GM21515 (cell line): ENCODE measurements around the gene SYN1.
A peak's percentile ranks its signal among the peaks of the same experiment; 100 is the strongest.

Experiments
- ATAC-seq: cut with Tn5 transposase; IDR thresholded peaks from one replicate; pipeline ENCODE4 v1.9.1; 2021; ENCODE audit not compliant: unreplicated experiment

The SYN1 gene

GRCh38 chrX:47574076-47574546, 45.5 kb downstream of the SYN1 start:
- no peak for ATAC-seq

- ATAC-seq: no peak
Observed at GRCh38 chrX:47573341-47574075, 46.1 kb downstream of the SYN1 start.

DNA sequence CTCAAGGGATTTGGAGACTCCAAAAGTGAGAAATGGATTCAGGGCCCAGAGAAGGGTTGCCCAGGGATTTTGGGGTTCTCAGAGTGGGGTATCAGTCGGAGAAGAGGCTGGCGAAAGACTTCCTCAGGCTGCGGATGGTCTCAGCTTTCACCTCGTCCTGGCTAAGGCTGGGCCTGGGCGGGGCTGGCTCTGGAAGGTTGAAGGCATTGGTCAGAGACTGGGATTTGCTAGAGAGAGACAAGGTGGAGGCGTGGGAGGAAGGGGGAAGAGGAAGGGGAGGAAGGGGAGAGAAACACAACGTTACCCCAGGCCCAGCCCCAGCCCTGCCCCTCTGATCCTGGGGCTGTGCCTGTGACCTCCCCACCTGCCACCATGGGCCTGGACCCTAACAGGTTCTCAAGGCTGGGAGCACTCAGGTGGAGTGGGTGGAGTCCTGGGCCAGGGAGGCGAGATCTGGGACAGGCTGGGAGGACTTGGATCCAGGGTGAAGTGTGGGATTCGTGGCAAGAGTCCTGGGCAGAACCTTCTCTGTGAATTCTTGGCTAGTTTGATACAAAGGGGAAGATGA, 46.8 kb downstream of the SYN1 start:
- no peak for ATAC-seq

DNA sequence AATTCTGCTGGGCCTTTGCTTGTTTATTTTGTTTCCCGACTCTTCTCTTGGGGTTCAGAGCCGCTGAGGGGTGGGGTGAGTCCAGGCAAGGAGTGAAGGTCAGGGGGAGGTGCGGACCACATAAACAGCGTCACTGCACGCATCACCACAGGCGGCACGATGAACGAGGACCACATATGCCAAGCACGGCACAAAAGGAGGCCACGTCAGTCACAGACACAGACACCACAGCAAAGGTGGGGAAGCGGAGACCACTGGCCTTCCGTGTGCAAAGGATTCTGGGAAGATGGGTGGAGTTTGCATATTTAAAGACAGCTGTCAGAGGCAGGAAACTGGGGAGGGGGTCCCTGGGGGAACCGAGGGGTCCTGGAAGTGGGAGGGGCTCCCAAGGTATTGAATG, 47.8 kb downstream of the SYN1 start:
- ATAC-seq: no peak

DNA sequence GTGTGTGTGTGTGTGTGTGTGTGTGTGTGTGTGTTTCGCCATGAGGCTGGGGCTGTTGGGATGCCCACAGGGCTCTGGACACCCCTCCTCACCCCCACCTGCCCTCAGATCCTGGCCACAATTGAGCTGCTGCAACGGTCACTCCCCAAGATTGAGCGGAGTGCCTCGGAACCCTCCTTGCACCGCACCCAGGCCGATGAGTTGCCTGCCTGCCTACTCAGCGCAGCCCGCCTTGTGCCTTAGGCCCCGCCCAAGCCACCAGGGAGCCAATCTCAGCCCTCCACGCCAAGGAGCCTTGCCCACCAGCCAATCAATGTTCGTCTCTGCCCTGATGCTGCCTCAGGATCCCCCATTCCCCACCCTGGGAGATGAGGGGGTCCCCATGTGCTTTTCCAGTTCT, 48.4 kb downstream of the SYN1 start:
- no peak for ATAC-seq

DNA sequence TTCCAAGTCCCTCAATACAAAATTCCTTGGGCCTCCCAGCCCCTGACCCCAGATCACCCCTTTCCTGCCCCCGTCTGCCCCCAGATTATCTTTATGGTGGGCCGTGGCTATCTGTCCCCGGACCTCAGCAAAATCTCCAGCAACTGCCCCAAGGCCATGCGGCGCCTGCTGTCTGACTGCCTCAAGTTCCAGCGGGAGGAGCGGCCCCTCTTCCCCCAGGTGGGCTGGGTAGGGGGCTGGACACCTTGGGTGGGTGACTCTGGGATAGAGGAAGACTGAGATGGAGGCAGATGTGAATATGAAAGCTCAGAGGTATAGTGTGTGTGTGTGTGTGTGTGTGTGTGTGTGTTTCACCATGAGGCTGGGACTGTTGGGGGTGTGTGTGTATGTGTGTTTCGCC, 48.9 kb downstream of the SYN1 start:
- ATAC-seq: no peak

DNA sequence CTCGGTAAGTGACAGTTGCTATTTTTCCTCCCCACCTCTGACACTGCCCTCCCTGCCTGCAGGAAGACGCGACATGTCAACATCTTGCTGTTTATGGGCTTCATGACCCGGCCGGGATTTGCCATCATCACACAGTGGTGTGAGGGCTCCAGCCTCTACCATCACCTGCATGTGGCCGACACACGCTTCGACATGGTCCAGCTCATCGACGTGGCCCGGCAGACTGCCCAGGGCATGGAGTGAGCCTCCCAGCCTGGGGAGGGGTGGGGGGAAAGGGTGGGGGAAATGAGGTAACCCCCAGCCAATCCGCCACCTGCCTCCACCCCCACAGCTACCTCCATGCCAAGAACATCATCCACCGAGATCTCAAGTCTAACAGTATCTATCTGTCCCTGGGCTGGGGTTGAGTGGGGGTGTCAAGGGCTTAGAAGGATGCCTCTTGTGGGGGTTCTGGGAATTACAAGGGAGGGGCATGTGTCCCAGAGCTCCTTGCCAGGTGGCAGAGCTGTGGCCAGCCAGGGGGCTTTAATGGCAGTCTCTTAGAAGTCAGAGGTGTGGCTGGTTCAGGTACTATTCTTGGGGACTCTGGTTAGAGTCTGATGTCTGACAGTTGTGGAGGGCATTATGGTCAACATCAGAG, 50.9 kb downstream of the SYN1 start:
- ATAC-seq: no peak

DNA sequence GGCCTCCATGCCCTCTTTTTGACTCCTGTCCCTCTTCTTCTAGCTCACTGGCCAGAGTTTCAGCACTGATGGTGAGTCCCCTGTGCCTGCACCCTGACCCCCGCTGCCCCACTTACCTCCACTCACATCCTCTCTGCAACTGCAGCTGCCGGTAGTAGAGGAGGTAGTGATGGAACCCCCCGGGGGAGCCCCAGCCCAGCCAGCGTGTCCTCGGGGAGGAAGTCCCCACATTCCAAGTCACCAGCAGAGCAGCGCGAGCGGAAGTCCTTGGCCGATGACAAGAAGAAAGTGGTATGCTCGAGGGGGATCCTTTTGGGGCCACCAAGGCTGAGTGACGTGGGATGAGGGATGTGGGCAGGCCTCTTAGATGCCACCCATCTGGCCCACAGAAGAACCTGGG, 52.8 kb downstream of the SYN1 start:
- ATAC-seq: no peak

DNA sequence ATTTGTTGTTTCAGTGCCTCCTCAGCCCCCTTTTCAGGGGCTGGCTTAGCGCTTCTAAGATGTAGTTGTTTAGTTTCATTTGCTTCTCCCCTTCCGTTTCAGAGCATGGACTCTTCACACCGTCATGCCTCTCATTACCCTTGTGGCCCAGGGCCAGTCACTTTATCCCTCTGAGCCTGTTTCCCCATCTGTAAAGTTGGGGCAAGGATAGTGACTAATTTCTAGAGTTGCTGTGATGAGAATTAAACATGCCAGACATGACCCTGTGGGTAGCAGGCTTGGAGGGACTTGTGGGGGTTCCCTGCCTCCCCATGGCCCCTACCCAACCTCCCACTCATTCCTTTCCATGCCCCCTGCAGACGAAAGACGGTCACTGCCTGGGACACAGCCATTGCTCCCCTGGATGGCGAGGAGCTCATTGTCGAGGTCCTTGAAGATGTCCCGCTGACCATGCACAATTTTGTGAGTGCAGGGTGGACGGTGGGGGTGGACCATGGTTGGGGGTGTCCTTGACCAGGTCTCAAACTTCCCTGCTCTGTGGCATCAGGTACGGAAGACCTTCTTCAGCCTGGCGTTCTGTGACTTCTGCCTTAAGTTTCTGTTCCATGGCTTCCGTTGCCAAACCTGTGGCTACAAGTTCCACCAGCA, 55.1 kb downstream of the SYN1 start:
- ATAC-seq: no peak

DNA sequence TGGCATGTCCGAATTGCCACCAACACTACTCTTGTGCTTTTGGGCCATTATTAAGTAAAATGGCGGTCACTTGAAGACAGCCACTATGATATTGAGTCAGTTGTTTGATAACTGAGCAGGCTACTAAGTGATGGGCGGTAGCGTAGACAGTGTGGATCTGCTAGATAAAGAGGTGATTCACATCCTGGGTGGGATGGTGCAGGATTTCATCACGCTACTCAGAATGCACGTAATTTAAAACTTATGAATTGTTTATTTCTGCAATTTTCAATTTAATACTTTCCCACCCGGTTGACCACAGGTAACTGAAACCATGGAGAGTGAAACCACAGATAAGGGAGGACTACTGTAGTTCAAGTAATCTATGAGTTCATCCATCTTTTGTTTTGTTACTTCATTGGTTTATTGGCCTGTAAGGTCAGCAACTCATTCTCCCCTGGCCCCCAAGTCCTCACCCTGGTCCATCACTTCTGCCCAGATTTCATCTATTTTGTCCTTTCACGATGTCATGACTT, 55.8 kb downstream of the SYN1 start:
- ATAC-seq: no peak

- no peak for ATAC-seq
Observed at GRCh38 chrX:47562615-47563243, 56.9 kb downstream of the SYN1 start.

- no peak for ATAC-seq
Observed at GRCh38 chrX:47561659-47562151, 58.0 kb downstream of the SYN1 start.

GRCh38 chrX:47560934-47561658, 58.6 kb downstream of the SYN1 start, which contains the start of gene ARAF:
Gene ARAF (plus strand): TSS chrX:47561205. CDS start chrX:47562968, 1,763 bp downstream.
- peak; percentile 92 for ATAC-seq

GRCh38 chrX:47560179-47560933, 59.3 kb downstream of the SYN1 start:
- ATAC-seq: no peak

DNA sequence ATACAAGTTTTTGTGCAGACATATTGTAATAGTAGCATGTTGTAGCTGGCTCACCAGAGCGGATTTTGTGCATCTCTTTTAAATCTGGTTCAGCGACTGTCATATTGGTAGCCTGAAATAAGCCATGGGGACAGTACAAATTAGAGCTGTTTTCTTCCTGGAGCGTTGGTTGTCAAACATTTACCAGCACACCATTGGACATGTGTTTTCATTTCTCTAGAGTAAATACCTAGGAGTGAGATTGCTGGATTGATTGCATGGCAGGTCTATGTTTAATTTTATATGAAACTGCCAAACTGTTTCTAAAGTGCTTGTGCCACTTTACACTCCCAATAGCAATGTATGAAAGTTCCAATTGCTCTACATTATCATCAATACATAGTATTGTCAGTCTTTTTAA, 61.2 kb downstream of the SYN1 start:
- no peak for ATAC-seq

GRCh38 chrX:47556045-47556623, 63.5 kb downstream of the SYN1 start:
- ATAC-seq: peak; percentile 73

- ATAC-seq: no peak
Observed at GRCh38 chrX:47543496-47543895, 76.2 kb downstream of the SYN1 start.

GRCh38 chrX:47540754-47541538, 78.7 kb downstream of the SYN1 start:
- no peak for ATAC-seq
